GM18498 (cell line): ENCODE results near the gene LRP6.

ENCODE experiments used
- ATAC-seq: cut with Tn5 transposase; IDR thresholded peaks from one replicate; pipeline ENCODE4 v1.9.1; 2021; ENCODE audit warnings: mild to moderate bottlenecking, moderate library complexity; ENCODE audit not compliant: unreplicated experiment

Gene LRP6

DNA sequence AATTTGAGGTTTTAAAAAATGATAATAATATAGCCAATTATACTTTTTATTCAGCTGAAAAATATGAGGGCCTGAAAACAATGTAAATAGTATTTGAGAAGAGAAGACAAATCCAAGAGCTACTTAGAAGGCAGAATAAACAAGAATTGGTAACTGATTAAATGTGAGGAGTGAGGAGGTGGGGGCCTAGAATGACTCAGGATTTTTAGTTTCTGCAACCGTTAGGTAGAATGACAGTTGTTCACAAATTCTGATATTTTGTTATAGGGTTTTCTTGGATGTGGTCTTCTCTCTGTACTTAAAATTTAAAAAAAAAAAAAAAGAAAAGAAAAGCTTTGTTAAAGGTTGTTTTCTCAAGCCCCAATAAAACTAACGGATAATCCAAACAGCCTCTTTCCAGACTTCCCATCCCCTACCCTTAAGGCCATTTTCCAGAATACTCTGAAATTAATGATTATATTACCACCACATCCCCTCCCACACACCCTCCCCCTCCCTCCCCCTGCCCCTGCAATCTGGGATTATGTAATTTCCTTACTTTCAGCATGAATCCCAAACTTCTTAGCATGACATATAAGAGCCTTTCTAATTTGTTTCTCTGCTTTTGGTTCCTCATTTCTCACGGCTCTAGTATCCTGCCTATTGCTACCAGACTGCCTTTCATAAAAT is 50.4 kb downstream of the LRP6 start:
- no peak for ATAC-seq

DNA sequence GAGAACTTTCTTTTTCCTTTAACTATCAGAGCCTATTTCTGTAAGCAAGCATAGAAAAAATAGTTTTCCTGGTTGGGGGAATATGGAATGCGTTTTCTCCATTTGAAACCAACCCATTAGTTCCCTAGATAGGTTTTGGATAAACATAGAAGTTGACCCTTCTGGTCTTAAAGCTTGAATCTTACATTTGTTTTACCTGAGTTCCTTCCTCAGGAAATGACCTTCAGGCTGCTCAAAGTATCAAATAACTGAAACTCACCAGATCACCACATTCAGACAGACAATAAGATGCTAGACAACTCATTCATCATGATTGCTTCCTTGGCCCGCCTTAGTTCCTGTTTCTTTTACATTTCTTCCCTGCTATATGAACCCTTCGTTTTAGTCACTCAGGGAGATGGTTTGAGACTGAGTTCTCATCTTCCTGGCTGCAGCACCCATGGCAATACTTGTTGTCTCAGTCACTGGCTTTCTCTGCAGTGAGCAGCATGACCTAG is 52.2 kb downstream of the LRP6 start:
- ATAC-seq: no peak

DNA sequence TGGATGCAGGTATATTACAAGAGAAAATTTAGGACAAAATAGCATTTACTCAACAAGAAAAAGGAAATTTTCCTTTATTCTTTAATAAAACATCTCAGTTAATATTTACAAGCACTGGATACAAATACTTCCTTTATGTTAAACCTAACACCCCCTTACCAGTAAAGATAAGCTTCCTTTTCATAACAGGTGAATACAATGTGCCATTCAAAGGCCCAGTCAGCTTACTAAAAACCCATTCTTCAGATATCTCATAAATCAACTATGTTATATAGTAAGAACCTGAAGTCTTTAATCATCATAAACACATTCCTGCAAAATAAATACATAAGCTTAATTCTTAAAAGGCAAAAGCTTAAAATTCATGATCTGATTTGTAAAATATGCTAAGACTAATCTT is 52.6 kb downstream of the LRP6 start:
- ATAC-seq: no peak

DNA sequence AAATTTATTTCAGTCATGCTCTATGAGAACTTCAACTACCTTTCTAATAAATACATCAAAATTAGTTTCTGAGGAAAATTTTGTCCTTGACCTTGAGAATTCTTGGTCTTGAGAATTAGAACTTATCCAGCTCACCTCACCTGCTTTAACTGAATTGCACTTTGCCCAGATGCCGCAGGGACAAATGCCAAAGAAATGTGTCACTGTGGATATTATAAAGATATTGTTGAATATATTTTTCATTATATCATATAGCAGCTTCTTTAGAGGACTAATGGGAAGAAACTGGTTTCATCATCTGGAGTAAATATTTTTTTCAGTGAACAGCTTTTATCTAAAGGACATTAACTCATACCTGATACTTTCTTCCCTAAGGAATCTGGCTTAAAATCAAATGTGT is 54.1 kb downstream of the LRP6 start:
- ATAC-seq: no peak

DNA sequence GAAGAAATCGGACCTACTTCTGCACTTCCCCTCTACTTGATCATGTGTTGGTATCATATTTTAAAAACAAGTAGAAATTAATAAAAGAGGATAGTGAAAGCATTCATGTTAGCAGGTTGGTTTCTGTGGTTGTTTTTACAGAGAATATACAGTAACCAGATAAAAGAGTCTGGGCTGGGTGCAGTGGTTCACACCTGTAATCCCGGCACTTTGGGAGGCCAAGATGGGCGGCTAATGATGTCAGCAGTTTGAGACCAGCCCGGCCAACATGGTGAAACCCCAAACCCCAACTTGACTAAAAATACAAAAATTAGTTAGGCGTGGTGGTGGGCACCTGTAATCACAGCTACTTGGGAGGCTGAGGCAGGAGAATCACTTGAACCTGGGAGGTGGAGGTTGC is 55.9 kb downstream of the LRP6 start:
- no peak for ATAC-seq

DNA sequence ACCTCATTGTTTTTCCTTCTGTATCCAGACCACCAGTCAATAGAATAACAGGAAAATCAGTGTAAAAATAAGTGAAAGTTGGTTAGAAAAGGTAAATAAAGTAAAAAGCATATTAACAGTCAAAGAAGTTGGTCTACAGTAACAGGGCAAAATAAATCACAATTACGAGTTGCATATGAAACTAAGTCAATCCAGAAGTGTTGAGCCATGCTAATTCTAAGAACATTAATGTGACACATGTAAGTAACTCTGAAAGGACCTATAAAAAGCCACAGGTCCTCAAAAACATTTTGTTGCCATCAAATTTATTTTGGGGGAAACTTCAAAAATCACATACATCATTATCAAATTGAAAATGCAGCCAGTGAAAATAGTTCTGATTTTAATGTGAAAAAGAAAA is 56.4 kb downstream of the LRP6 start:
- no peak for ATAC-seq

DNA sequence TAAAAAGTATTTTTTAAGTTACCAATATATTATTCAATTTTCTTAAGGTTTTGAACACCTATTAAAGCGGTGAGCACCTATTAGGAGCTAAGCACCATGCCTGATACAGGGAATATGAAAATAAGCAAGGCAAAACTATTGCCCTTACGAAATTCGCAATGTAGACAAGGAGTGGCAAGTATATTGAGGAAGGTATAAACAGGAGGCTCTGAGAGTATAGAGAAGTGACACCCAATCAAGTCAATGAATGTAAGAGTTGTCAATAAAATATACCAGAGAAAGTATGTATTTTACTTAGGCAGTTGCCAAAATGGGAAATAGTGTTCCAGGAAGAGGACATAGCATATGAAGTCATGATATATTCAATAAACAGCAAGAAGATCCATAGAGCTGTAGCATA is 57.2 kb downstream of the LRP6 start:
- no peak for ATAC-seq

DNA sequence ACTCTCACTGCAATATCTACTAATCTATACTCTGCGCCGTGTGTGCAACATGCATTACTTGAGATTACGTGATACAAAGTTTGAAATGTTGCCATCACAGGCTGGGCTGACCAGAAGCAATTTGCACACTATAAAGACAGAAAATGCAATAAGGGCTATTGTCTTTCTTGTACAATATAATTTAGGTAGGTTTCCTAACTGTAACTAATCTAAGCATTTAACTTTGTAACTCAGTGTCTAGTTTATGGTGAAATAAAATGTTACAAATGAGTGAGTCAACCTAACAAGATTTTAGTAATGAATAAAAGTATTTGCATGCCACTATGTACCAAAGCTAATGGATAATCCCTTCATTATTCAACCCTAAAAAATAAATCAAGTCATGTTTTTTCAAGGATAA is 57.8 kb downstream of the LRP6 start:
- ATAC-seq: no peak

DNA sequence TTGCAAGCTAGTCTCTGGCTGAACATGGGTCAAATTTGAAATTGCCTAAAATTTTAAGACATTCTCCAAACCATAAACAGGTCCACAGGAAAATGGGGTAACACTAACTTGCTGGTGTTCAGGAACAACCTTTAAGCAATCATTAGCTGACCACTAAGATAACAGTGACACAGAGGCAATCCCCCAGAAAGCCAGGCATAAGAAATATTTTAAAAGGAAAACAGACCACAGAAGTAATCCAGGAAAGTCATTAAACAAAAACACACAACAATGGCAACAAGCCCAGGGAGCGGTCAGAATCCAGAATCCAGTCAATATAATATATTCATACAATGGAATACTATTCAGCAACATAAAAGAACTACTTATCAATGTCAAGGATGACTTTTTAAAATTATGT is 59.1 kb downstream of the LRP6 start:
- ATAC-seq: no peak

DNA sequence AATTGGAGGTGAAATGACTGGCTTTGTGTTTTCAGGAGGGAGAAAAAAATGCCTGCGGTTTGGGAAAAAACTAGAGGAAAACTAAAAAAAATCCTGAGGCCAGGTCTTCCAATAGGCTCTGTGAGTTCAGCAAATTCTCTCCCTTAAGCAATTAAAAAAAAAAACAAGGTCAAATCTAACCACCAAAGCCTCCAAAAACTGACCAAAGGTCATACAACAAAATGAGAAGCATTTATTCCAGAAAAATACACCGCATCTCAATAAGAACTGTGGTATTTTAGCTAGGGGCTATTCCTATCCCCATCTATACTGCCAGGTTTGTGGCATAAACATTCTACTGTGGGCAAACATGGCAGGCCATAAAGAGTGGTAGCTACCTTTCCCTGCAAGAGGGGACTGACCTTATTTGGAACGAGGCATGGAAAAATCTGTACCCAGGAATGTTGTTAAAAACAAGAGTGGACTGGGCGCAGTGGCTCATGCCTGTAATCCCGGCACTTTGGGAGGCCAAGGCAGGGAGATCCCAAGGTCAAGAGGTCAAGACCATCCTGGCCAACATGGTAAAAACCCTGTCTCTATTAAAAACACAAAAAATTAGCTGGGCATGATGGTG is 60.0 kb downstream of the LRP6 start:
- ATAC-seq: no peak

DNA sequence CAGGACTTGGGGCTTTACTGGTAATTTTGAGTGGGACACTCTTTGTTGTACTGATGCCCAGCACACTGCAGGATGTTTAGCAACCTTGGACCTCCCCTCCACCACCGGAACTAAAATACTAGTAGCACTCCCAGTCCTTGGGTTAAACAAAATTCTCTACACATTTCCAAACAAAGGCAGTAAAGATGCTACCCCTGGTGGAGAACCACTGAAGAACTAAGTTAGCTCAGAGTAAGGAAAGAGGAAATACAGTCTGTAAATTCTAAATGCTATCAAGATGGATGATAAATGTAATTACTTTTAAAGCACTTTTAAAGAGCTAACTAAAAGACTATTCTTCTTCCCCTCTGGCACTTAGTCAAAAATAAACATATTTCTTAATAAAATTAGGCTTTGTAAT is 64.1 kb downstream of the LRP6 start:
- ATAC-seq: no peak

DNA sequence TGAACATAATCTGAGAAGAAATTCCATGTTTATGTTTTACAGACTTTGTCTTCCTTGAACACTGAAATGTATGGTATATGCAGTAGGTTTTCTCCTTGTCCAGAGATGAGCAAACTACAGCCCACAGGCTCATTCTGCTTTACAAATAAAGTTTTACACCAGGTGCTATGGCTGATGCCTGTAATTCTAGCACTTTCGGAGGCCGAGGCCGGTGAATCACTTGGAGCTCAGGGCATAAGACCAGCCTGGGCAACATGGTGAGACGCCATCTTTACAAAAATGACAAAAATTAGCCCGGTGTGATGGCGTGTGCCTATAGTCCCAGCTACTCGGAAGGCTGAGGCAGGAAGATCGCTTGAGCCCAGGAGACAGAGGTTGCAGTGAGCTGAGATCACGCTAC is 64.7 kb downstream of the LRP6 start:
- ATAC-seq: no peak

DNA sequence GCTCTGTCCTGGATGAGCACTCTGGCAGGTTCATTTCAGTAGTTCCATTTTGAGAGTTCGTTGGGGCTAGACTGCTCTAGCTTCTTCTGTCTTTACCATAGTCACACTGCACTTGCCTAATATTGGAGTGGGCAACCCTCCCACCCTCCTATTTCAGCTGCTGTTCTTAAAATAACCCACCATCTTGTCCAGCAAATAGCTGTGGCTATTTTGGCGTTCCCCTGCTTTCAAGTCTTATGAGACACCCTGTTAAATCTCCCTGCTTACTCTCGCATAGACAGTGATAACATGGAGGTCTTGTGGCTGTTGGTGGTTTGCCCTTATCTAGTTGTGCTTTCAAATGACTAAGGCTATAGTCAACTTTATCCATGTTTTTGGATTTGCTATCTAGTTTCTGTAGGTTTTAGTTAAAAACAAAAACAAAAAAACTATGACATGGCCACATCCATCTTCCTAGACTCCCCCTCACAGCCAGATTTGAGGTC is 65.5 kb downstream of the LRP6 start:
- ATAC-seq: no peak

DNA sequence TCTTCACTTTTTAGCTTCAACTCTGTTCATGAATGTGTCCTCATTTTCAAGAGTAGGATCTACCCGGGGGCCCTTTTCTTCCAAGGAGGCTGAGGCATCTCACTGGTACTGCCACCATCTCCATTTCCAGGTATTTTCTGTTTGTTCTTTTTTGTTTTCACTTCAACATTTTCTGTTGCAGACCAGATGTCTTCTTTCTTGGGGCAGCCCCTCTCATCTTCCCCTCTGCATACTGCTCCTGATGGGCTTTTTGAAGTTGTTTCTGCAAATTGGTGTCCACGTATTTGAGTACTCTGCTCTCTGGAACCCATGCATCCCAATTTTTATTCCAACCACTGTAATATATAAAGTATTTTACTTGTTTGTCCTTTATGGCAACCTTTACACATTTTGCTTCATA is 66.5 kb downstream of the LRP6 start:
- no peak for ATAC-seq

DNA sequence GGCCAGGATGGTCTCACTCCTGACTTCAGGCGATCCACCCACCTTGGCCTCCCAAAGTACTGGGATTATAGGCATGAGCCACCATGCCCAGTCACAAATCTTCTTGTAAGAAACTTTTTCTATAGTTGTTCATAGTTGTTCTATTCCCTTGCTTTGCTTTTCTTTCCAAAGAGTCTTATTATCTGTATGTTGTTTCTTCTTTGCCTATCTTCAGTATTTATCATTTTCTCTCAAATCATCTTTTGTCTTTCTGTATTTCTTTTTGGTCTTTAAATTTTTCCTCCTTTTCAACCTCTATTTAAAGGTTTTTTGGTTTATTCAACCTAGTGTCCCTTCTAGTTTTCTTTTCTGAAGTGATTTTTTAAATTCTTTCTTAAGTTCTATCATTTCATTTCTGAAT is 68.7 kb downstream of the LRP6 start:
- no peak for ATAC-seq

DNA sequence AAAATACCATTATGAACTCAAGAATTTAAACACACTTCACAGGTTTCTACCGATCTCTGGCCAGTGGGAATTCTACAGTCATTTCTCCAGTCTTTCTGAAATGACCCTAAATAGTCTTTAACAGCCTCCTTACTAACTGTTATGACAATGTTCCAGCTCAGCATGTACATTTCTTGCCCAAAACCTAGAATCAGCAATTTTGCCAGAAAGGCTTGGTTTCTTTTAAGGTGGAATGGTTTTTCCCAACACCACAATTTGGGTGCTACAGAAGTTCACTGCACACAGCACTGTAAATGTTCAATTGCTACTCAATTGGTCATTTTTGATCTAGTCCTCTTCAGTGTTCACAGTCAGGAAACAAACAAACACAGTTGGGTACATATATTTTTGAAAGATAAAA is 69.7 kb downstream of the LRP6 start:
- no peak for ATAC-seq

DNA sequence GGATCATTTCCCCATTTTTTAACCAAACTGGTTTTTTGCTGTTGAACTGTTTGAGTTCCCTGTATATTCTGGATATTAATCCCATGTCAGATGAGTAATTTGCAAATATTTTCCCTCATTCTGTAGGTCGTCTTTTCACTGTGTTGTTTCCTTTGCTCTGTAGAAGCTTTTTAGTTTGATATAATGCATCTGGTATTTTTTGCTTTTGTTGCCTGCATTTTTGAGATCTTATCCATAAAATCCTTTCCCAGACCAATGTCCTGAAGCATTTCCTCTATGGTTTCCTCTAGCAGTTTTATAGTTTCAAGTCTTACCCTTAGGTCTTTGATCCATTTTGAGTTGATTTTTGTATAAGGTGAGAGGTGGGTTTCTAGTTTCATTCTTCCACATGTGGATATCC is 71.3 kb downstream of the LRP6 start:
- no peak for ATAC-seq

DNA sequence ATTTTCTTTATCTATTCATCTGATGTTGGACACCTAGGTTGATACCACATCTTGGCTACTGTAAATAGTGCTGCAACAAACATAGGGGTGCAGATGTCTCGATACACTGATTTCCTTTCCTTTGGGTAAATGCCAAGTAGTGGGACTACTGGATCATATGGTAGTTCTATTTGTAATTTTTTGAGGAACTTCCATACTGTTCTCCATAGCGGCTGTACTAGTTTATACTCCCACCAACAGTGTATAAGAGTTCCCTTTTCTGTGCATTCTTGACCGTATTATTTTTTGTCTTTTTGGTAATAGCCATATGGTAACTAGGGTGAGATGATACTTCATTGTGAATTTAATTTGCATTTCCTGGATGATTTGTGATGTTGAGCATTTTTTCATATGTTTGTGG is 71.8 kb downstream of the LRP6 start:
- ATAC-seq: no peak

DNA sequence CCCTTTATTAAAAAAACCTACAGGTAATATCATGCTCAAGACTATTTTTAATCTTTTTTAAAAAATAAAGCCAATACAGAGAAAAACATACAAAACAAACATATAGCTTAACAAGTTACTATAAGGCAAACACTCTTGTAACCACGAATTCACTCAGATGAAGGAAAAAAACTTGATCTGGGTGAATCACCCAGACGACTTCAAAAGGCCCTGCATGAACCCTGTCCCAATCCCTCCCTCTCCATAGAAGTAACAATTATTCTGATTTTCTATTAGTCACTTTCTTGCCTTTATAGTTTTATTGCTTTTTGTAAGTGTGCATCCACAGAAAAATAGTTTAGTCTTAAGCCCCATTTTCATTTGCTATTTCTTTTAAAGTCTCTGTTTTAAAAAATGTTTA is 72.6 kb downstream of the LRP6 start:
- ATAC-seq: no peak

DNA sequence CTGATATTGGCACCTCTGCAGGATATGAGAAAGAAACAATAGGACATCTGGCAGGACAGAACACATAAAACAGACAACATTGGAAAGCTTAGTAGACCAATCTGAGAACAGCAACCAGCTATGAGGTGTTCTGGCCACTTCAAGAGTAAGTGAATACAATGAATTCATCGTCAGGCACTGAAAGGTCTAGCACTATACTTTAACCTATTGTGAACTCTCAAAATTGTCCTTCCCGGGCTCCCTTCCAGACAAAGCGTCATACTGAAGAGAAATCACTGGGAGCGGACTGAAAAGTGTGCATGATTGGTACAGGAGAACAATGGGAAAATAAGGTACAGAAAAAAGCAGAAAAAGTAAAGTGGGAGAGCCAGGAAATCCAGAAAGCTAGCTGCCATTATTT is 75.8 kb downstream of the LRP6 start:
- ATAC-seq: no peak

DNA sequence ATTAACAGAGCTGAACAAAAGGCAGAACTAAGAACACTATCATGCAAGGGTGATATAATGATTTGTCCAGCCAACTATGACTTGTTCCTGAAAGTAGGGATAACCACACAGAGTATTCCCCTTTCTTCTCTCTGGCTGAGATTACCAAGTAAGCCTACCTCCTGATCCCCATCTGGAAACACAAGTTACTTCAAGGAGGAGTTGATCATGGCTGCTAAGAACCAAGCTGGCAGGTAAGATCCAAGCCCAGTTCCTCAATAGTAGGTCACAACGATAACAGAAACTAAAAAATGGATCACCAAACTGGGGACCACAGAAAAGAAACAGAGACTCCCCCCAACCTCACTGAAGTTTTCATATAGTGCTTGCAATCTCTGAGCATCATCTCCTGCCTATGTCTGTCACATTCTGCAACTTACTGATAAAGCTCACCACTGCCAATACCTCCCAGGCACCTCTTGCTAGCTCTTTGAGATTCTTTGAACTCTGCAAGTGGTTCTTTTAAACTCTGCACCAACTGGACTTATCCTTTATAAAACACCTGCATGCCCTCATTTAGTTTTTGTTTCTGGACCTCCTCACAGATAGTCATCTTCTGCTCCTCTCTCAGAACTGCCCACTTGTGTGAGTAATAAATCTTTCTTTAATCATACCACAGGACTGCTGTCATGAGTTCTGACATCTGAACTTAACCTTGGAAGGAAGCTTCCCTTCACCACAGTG is 76.6 kb downstream of the LRP6 start:
- ATAC-seq: no peak

DNA sequence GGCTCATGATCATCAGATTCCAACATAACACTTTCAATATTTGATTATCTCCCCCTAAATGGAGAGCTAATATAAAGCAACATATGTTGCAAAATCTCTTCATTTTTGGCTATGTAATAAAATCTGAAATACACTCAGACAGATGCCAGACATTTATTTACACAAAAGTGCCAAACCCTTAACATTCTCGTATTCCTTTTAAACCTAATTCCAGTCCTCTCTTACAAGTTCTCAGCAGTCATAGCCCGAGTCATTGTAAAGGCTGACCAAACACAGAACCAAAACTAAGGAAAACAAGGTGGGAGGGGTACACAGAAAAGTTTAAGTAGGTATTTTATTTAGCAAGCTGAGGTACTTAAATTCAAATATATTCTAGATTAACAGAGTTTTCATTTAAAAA is 81.4 kb downstream of the LRP6 start:
- ATAC-seq: no peak
